GM12864 (cell line): ENCODE results near the gene ABCA4.
"Not testable (repeated sequence)": the region's sequence is repeated elsewhere in the genome, so short reads cannot be mapped to it uniquely, and the experiment has no call there.

Experiments
- DNase-seq: peaks from one replicate; pipeline ENCODE4 v3.0.0-alpha.2; 2011; ENCODE audit warnings: low read depth
- H3K4me3 ChIP-seq: 2 replicates; pipeline ENCODE4 v1.5.1; 2011; ENCODE audit warnings: mild to moderate bottlenecking, low read depth, low read length, control low read depth
- TF ChIP-seq, protein P1 (sequence below): IDR thresholded peaks from 2 replicates; pipeline ENCODE4 v1.5.1; 2011; ENCODE audit warnings: low read depth, mild to moderate bottlenecking, moderate library complexity, low read length, control low read depth, inconsistent platforms; ENCODE audit errors: missing control alignments

ABCA4 gene

DNA sequence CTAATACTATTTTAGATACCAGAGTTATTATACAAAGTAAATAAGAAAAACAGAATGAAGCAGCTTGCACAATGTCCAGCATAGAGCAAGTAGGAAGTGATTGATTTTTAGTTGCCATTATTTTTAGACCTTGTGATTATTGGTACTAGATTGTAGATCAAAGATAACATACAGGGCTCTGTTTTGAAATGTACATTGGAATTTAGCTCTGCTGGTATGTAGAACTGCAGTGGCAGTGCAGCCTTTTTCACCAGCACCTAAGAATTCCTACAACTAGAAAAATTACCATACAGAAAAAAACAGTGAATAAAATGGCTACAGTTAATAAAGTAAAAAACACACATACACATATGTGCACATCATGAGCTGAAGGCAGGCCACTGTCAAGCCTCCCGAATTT lies 32.2 kb upstream of the ABCA4 start:
- no peak for DNase-seq
- H3K4me3 ChIP-seq, result no peak overlapping the region
- TF ChIP-seq, protein P1, sequence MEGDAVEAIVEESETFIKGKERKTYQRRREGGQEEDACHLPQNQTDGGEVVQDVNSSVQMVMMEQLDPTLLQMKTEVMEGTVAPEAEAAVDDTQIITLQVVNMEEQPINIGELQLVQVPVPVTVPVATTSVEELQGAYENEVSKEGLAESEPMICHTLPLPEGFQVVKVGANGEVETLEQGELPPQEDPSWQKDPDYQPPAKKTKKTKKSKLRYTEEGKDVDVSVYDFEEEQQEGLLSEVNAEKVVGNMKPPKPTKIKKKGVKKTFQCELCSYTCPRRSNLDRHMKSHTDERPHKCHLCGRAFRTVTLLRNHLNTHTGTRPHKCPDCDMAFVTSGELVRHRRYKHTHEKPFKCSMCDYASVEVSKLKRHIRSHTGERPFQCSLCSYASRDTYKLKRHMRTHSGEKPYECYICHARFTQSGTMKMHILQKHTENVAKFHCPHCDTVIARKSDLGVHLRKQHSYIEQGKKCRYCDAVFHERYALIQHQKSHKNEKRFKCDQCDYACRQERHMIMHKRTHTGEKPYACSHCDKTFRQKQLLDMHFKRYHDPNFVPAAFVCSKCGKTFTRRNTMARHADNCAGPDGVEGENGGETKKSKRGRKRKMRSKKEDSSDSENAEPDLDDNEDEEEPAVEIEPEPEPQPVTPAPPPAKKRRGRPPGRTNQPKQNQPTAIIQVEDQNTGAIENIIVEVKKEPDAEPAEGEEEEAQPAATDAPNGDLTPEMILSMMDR, result no peak

DNA sequence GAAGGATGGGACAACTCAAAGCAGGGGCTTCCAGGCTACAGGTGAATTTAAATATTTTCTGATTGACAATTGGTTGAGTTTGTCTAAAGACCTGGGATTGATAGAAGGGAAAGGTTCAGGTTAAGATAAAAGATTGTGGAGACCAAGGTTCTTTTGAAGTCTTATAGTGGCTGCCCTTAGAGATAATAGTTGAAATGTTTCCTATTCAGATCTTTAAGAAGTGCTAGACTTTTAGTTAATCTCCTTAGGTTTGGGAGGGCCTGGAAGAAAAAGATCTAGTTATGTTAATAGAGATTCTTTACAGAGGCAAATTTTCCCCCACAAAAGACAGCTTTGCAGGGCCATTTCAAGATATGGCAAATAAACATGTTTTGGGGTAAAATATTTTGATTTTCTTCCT lies 28.2 kb upstream of the ABCA4 start:
- DNase-seq, H3K4me3 ChIP-seq: not testable (repeated sequence)

DNA sequence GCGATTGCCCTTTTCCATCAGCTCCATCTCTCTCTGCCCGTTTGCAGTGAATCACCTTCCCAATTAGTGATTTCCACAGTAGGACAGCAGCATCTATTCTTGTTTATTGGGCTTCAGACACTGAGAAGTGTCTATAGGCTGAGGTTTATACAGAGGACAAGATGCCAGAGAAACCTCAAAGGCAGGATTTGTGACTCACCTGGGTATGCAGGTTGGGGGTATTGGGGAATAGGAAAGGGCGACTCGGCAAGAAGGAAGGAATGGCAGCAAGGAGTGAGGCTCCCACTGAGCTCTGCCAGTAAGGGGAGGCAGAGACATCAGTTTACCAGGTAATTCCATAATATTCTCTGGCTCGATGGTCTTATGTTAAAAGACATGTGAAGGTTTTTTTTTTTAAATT lies 25.3 kb upstream of the ABCA4 start:
- no peak for DNase-seq
- no peak overlapping the region for H3K4me3 ChIP-seq
- TF ChIP-seq, protein P1, result no peak

DNA sequence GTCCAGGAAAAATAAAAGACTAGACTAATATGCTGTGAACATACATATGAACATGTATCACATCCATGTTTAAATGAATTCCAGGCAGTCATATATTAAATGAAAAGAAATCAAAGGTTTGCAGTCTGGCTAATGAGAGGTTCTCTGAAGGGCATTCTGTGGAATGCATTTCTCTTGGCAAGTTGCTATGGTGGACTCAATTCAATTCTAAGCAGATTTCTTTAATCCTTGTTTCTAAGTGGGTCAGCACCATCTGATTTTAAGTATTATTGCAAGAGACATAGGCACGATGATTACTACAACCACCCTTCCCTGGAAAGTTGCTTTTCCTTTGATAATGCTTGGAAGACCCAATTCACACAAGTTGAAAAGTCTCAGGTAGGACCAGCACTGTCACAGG lies 23.9 kb upstream of the ABCA4 start:
- no peak for DNase-seq

DNA sequence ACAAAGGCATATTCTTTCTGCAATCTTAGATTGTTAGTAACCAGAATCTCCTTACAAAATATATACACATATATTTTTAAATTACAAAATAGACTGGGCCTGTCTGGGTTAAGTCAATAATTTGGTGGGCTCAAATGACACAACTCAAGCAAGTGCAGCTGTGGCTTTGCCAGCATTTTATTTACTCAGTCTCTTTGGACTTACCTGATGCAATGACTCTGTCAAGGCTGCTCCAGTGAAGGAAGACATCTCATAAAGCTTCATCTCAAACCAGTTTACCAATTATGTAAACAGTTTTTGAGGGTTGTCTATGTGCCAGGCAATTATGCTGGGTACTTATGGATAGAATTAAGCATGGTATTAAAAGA lies 22.8 kb upstream of the ABCA4 start:
- TF ChIP-seq, protein P1, result no peak
- no peak overlapping the region for H3K4me3 ChIP-seq
- DNase-seq, result no peak

More for the DNA sequence above, 23.9 kb upstream of the ABCA4 start:
- H3K4me3 ChIP-seq, result no peak overlapping the region
- TF ChIP-seq, protein P1, result no peak

DNA sequence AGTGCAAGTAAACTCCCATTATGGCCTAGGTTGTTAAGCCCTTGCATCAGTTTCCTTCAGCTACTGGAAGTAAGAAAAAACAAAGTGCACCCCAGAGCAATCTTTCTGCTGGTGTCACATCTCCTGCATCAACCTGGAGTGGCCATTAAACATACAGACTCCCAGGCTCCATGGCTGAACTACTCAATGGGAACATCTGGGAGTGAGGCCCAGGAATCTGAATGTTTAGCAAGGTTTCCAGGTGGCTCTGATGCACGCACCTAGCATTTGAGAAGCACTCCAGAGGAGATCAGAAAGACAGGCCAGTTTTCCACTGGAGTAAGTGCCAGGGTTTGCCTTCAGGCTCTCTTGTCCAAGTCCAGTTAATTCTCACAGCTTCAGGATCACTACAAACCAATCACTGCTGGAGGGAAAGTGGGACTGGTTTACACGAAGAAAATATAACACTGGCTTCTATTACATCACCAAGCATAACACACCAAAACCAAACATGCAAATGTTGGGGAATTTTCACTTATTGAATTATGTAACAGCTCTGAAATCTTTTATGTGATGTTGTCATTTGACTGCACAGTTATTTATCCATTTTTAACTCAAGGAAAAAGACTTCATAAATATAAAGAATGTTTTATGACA lies 22.3 kb upstream of the ABCA4 start:
- TF ChIP-seq, protein P1, result no peak
- no peak overlapping the region for H3K4me3 ChIP-seq
- DNase-seq, result no peak

DNA sequence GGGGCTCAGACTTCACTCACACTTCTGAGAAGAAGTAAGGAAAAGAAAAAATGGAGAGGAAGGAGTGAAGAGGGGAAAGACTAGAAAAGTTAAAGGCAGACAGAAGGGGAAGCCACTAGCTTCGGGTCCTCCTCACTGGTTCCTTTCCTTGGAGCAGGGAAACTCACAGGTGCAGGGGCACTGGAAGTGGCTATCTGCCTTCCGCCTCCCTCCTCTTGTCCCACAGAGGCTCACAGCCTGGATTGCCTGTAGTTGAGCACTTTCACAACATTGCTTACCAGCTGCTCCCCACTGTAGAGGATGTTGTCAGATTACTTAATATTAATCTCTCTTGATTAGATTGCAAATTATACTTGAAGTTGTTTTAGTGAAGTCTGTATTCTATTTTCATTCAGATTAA lies 21.6 kb upstream of the ABCA4 start:
- TF ChIP-seq, protein P1, result no peak
- no peak overlapping the region for H3K4me3 ChIP-seq
- no peak for DNase-seq

DNA sequence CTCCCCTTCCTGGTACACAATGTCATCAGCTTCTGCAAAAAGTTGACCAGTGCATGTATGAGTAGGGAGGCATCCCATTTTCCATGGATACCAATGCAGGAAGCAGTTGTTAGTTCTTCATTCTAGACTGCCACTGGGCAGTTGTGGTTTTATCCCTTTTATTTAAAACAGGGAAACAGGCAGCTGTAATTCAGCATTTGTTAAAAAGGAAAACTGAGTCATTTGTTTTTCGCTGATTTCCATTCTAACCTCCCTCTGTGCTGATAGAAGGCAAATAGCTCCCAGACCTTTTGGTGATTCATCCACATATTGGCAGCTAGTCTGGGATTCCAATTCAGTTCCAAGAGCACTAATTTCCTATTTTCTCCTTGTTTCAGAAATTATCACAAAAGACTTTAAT lies 21.1 kb upstream of the ABCA4 start:
- TF ChIP-seq, protein P1, result no peak
- DNase-seq, result no peak
- no peak overlapping the region for H3K4me3 ChIP-seq
